A673 (cell line): Measurements from ENCODE around the gene UBE2D1.
A peak's percentile ranks its signal among the peaks of the same experiment; 100 is the strongest.

Experiments
- EZH2 ChIP-seq: fragments of 200-600 bp; sonication (generic); IDR thresholded peaks from 2 replicates; pipeline ENCODE4 v1.6.1; 2017; ENCODE audit warnings: borderline replicate concordance, low read depth, mild to moderate bottlenecking, mixed read lengths, antibody characterized with exemption, low read length; ENCODE audit not compliant: poor library complexity, severe bottlenecking
- TF ChIP-seq, protein P1 (sequence below): fragments of 300-800, 200-600 bp; sonication (generic); conservative IDR thresholded peaks from 2 replicates; pipeline ENCODE4 v1.5.1; 2017; ENCODE audit warnings: low read depth, mild to moderate bottlenecking, antibody characterized with exemption, low read length, moderate library complexity, mixed read lengths

DNA sequence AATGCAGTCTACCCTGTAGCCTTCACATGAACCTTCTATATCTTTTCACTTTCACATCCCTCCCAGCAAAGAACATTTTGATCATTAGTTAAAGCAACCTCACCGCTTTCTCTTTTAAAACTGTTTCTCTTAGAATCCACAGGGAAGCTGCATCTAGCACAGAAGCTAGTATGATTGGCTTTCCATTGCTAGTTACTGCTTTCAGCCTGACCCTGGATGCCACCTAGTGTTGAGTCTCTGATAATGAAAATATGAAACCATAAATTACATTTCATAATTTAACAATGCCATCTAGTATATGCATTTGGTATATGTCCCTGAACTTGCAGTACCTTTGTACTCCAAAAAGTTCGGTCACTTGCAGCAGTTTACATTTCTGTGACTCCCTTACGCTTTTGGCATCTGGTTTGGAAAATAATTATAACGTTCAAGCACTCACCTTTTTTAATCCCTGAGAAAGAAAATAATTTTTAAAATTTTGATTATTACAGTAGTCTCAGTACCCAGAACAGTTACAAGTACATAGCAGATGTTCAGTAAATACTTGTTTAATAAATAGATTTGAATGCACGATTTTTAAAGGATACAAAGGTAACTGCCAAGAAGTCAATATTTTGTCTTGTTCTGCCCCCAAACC lies 43.1 kb upstream of the UBE2D1 start:
- TF ChIP-seq, protein P1, sequence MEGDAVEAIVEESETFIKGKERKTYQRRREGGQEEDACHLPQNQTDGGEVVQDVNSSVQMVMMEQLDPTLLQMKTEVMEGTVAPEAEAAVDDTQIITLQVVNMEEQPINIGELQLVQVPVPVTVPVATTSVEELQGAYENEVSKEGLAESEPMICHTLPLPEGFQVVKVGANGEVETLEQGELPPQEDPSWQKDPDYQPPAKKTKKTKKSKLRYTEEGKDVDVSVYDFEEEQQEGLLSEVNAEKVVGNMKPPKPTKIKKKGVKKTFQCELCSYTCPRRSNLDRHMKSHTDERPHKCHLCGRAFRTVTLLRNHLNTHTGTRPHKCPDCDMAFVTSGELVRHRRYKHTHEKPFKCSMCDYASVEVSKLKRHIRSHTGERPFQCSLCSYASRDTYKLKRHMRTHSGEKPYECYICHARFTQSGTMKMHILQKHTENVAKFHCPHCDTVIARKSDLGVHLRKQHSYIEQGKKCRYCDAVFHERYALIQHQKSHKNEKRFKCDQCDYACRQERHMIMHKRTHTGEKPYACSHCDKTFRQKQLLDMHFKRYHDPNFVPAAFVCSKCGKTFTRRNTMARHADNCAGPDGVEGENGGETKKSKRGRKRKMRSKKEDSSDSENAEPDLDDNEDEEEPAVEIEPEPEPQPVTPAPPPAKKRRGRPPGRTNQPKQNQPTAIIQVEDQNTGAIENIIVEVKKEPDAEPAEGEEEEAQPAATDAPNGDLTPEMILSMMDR: peak; percentile 78
- no peak for TF ChIP-seq EZH2
